Measurements from ENCODE around the gene RASGRP2. TPM values are rescaled to one million over a fixed set of nuclear protein-coding genes. Genes with fewer than 3 reads are reported as not detected.

Gene RASGRP2
- total and polyA plus RNA-seq, 2 of the 8 experiments (the other 6 are each of a cell fraction or from before 2014, with no cell fraction given) = 40.6 to 45.7 TPM

DNA sequence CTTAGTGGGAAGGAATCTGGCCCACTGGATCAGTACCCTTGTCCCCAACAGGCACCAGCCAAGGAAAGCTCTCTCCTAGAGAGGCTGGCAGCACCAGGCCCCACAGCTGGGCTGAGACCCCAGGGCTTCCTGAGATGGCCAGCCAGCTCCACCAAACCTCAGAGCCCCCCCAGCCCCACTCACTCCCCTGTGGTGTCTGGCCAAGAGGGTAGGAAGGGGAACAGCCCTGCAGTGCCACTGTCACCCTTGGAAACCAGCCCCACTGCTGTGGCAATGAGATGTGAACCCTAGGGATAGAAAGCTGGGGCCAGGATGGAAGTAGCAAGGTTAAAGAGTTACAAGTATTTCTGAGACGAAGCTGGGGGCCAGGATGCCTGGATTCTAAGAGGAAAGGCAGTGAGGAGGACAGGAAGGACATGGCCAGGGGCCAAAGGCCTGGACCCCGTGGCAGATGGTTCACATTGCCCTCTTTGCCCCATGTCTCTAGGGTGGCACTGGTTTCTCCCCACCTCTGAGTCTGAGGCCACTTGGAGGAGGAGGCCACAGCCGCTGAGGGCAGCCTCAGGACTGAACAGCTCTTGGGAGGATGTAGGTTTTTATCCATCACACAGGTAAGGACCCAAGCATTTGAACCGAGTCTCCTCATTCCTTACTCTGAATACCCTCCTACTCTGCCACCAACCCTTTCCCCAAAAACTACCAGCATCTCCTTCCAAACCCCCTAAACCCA, 49.8 kb downstream of the RASGRP2 start:
- TF ChIP-seq, protein P1, sequence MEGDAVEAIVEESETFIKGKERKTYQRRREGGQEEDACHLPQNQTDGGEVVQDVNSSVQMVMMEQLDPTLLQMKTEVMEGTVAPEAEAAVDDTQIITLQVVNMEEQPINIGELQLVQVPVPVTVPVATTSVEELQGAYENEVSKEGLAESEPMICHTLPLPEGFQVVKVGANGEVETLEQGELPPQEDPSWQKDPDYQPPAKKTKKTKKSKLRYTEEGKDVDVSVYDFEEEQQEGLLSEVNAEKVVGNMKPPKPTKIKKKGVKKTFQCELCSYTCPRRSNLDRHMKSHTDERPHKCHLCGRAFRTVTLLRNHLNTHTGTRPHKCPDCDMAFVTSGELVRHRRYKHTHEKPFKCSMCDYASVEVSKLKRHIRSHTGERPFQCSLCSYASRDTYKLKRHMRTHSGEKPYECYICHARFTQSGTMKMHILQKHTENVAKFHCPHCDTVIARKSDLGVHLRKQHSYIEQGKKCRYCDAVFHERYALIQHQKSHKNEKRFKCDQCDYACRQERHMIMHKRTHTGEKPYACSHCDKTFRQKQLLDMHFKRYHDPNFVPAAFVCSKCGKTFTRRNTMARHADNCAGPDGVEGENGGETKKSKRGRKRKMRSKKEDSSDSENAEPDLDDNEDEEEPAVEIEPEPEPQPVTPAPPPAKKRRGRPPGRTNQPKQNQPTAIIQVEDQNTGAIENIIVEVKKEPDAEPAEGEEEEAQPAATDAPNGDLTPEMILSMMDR (IDR thresholded peaks at IDR 0.05; ENCODE audit: control extremely low read depth in 1 of 3, insufficient read depth in 1 of 3, low read depth in 1 of 3, low read length in 3 of 3) = no peak
- TF ChIP-seq, protein P2, sequence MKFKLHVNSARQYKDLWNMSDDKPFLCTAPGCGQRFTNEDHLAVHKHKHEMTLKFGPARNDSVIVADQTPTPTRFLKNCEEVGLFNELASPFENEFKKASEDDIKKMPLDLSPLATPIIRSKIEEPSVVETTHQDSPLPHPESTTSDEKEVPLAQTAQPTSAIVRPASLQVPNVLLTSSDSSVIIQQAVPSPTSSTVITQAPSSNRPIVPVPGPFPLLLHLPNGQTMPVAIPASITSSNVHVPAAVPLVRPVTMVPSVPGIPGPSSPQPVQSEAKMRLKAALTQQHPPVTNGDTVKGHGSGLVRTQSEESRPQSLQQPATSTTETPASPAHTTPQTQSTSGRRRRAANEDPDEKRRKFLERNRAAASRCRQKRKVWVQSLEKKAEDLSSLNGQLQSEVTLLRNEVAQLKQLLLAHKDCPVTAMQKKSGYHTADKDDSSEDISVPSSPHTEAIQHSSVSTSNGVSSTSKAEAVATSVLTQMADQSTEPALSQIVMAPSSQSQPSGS (IDR thresholded peaks at IDR 0.05; ENCODE audit: low read length) = no peak
- H3K27ac ChIP-seq (ENCODE audit: low read depth, low read length) = no peak overlapping the region
- no peak overlapping the region for H2BK12ac ChIP-seq (ENCODE audit: low read depth, low read length)
- H3K4ac ChIP-seq (replicated peaks; ENCODE audit: insufficient read length, low read depth, low read length) = no peak overlapping the region
- DNase-seq (ENCODE audit: low read depth in 1 of 2, low spot score in 2 of 2) (no peak), FAIRE-seq (no peak)
- H4K20me1 ChIP-seq (replicated peaks in 1 of 2; ENCODE audit: control insufficient read depth in 1 of 2, insufficient read depth in 2 of 2, low read length in 2 of 2) = no peaks in the 10 kb centered on the region
- H3K79me2 ChIP-seq (ENCODE audit: control insufficient read depth in 1 of 2, insufficient read depth in 2 of 2, low read length in 2 of 2) = no peaks in the 10 kb centered on the region
- H3K14ac ChIP-seq (ENCODE audit: insufficient read length) = no peak overlapping the region
- WGBS, 2 experiments (ENCODE audit: extremely low coverage in 1 of 2, insufficient coverage in 1 of 2, insufficient read length in 1 of 2, insufficient replicate concordance in 2 of 2, low coverage in 1 of 2, low lambda C conversion rate in 2 of 2, missing lambda C conversion rate in 1 of 2) = 88% methylated on average over 4 of the region's 4 CpGs; no CpG with 5 or more reads in 1 of the 2 experiments
- no peak overlapping the region for H4K91ac ChIP-seq (replicated peaks; ENCODE audit: insufficient read length, low read length)
- H3K18ac ChIP-seq (ENCODE audit: extremely low read depth, low read length) = no peak overlapping the region
- no peak overlapping the region for H2AK5ac ChIP-seq (ENCODE audit: low read depth, low read length)
- ChIA-PET CTCF (ENCODE audit: partially characterized antibody) (interaction anchor here (0.5 to 4.0 kb wide), 6 partner anchors 11 to 190 kb away, joined by 3 to 29 read pairs (median 5); no protein-coding TSS in a partner anchor), POLR2A (ENCODE audit: partially characterized antibody) (interaction anchor here (1.2 to 1.8 kb wide), 3 partner anchors 12 to 33 kb away, joined by 4 to 5 read pairs (median 4); no protein-coding TSS in a partner anchor)
- H2BK5ac ChIP-seq (ENCODE audit: low read depth, low read length) = no peak overlapping the region
- H4K8ac ChIP-seq (ENCODE audit: extremely low read depth, insufficient read depth, low read length) = no peak overlapping the region
- no peak overlapping the region for H2AFZ ChIP-seq (ENCODE audit: low read length)
- H3K56ac ChIP-seq (replicated peaks; ENCODE audit: insufficient read length, low read depth, low read length) = no peak overlapping the region
- no peaks in the 10 kb centered on the region for H3K79me1 ChIP-seq (ENCODE audit: low read depth, low read length)
- no peaks in the 10 kb centered on the region; a peak in 3 of 7 replicates for H3K4me1 ChIP-seq (replicated peaks in 1 of 4; ENCODE audit: control insufficient read depth in 3 of 4, insufficient read depth in 4 of 4, low read length in 3 of 4)
- H3K36me3 ChIP-seq (ENCODE audit: control insufficient read depth in 2 of 4, insufficient read depth in 4 of 4, low read length in 3 of 4) = no peaks in the 10 kb centered on the region
- H3K23me2 ChIP-seq (ENCODE audit: low read depth, low read length) = 0 out of 2 replicates have a peak, but pooled peaks cover 2% of the 10 kb centered on the region
- H2BK20ac ChIP-seq (ENCODE audit: low read length) = no peak overlapping the region
- H4K5ac ChIP-seq (ENCODE audit: insufficient read length, low read depth, low read length) = no peak overlapping the region
- H3K23ac ChIP-seq (ENCODE audit: insufficient read length) = no peak overlapping the region
- no peak overlapping the region for H3K9ac ChIP-seq (replicated peaks in 1 of 4; ENCODE audit: extremely low read depth in 1 of 4, low read depth in 3 of 4, low read length in 3 of 4)
- no peaks in the 10 kb centered on the region for H3K9me3 ChIP-seq (ENCODE audit: insufficient read depth in 2 of 2, low read depth in 1 of 2, low read length in 1 of 2)
- H3K4me2 ChIP-seq (ENCODE audit: insufficient read depth in 1 of 2, low read depth in 2 of 2, low read length in 2 of 2) = no peak overlapping the region; a peak in 1 of 4 replicates
- H2BK15ac ChIP-seq (ENCODE audit: low read length) = no peak overlapping the region
- peaks cover 0 to 4% (median under 1%) of the 10 kb centered on the region in 4 experiments; a peak in 3 of 7 replicates for H3K27me3 ChIP-seq (replicated peaks in 1 of 4; ENCODE audit: control insufficient read depth in 3 of 4, extremely low read depth in 1 of 4, insufficient read depth in 3 of 4, low read length in 3 of 4)
- no peak overlapping the region for H2BK120ac ChIP-seq (replicated peaks; ENCODE audit: low read depth, low read length)
- H3K4me3 ChIP-seq (ENCODE audit: extremely low read depth in 1 of 4, insufficient read depth in 2 of 4, low read depth in 3 of 4, low read length in 4 of 4) = no peak overlapping the region
